Keratinocyte (primary cell): ENCODE measurements around the gene CDH13.

Source experiments
- CTCF ChIP-seq, 3 experiments: IDR thresholded peaks in 1 of 3; conservative IDR thresholded peaks in 1 of 3; optimal IDR thresholded peaks in 1 of 3; 2 replicates in 2 of 3; 3 replicates in 1 of 3; pipeline versions ENCODE3 to v1.5.1; 2011; ENCODE audit warnings: low read length in 3 of 3, mild to moderate bottlenecking in 3 of 3, moderate library complexity in 2 of 3, control low read depth in 1 of 3, inconsistent platforms in 1 of 3; ENCODE audit not compliant: insufficient read depth in 2 of 3; ENCODE audit errors: extremely low read depth in 1 of 3
- EZH2 ChIP-seq: IDR thresholded peaks from one replicate; pipeline ENCODE4 v1.6.1; 2012; ENCODE audit warnings: inconsistent platforms, mild to moderate bottlenecking, low read length, moderate library complexity

GRCh38 chr16:83083361-83083760 is 456.6 kb downstream of the CDH13 start:
- TF ChIP-seq EZH2, result no peak
- TF ChIP-seq CTCF (optimal IDR thresholded peaks at IDR 0.05 in 1 of 3, IDR thresholded peaks at IDR 0.05 in 1 of 3, conservative IDR thresholded peaks at IDR 0.05 in 1 of 3; ENCODE audit: extremely low read depth in 1 of 3, insufficient read depth in 2 of 3, low read length in 3 of 3), result no peak
